Right lung (tissue), 10 donors: ENCODE measurements around the gene DHX15. TPM values are rescaled to one million over a fixed set of nuclear protein-coding genes. Genes with fewer than 3 reads are reported as not detected.

Source experiments
- DNase-seq, 2 donors: peaks; one replicate each; pipeline ENCODE4 v3.0.0-alpha.2; 2013
- long read RNA-seq, 8 donors: transcript quantifications; one replicate each; lab custom pipeline, GENCODE V29; 2026
- polyA plus RNA-seq, 5 donors: library from polyadenylated mRNA; unstranded; fragments of 120-200 nt; gene quantifications; one replicate each; pipeline versions ENCODE4 v1.2.1 to v1.2.3, GENCODE V29; 2013; ENCODE audit warnings: inconsistent platforms in 1 of 5, low replicate concordance in 1 of 5; ENCODE audit not compliant: insufficient read length in 5 of 5, insufficient read depth in 1 of 5

The DHX15 gene
- polyA plus RNA-seq = 100 to 1,000 TPM; 167 to 270 (median 234) TPM
- long read RNA-seq, donor 1, transcript DHX15-201 (14 exons, 2,994 nt) = major isoform, 26 of 136 reads
- long read RNA-seq, donor 1, transcript DHX15-204 (4 exons, 3,028 nt) = minor isoform, 16 of 136 reads
- long read RNA-seq, donor 1, transcript DHX15-209 (2 exons, 1,848 nt) = minor isoform, 18 of 136 reads
- long read RNA-seq, donor 1, transcript DHX15-208 (3 exons, 2,071 nt) = minor isoform, 16 of 136 reads
- long read RNA-seq, donor 1, partial matches to known transcripts = 60 of 136 reads
- long read RNA-seq, donor 1, other reads (novel, unspliced or antisense) = 0 of 136 reads
- long read RNA-seq, donor 2, transcript DHX15-204 (4 exons, 3,028 nt) = minor isoform, 10 of 61 reads
- long read RNA-seq, donor 2, transcript DHX15-201 (14 exons, 2,994 nt) = major isoform, 14 of 61 reads
- long read RNA-seq, donor 2, transcript DHX15-209 (2 exons, 1,848 nt) = minor isoform, 6 of 61 reads
- long read RNA-seq, donor 2, partial matches to known transcripts = 29 of 61 reads
- long read RNA-seq, donor 2, other reads (novel, unspliced or antisense) = 0 of 61 reads
- long read RNA-seq, donor 3, transcript DHX15-204 (4 exons, 3,028 nt) = minor isoform, 8 of 68 reads
- long read RNA-seq, donor 3, transcript DHX15-208 (3 exons, 2,071 nt) = minor isoform, 8 of 68 reads
- long read RNA-seq, donor 3, transcript DHX15-201 (14 exons, 2,994 nt) = major isoform, 27 of 68 reads
- long read RNA-seq, donor 3, partial matches to known transcripts = 22 of 68 reads
- long read RNA-seq, donor 3, other reads (novel, unspliced or antisense) = 0 of 68 reads
- long read RNA-seq, donor 4, transcript DHX15-201 (14 exons, 2,994 nt) = minor isoform, 15 of 108 reads
- long read RNA-seq, donor 4, transcript DHX15-208 (3 exons, 2,071 nt) = minor isoform, 5 of 108 reads
- long read RNA-seq, donor 4, transcript DHX15-209 (2 exons, 1,848 nt) = minor isoform, 7 of 108 reads
- long read RNA-seq, donor 4, transcript DHX15-204 (4 exons, 3,028 nt) = major isoform, 19 of 108 reads
- long read RNA-seq, donor 4, partial matches to known transcripts = 62 of 108 reads
- long read RNA-seq, donor 4, other reads (novel, unspliced or antisense) = 0 of 108 reads
- long read RNA-seq, donor 5, transcript DHX15-201 (14 exons, 2,994 nt) = major isoform, 23 of 123 reads
- long read RNA-seq, donor 5, transcript DHX15-204 (4 exons, 3,028 nt) = minor isoform, 19 of 123 reads
- long read RNA-seq, donor 5, transcript DHX15-209 (2 exons, 1,848 nt) = minor isoform, 8 of 123 reads
- long read RNA-seq, donor 5, partial matches to known transcripts = 69 of 123 reads
- long read RNA-seq, donor 5, other reads (novel, unspliced or antisense) = 0 of 123 reads
- long read RNA-seq, donor 6, transcript DHX15-208 (3 exons, 2,071 nt) = minor isoform, 5 of 111 reads
- long read RNA-seq, donor 6, transcript DHX15-201 (14 exons, 2,994 nt) = major isoform, 23 of 111 reads
- long read RNA-seq, donor 6, transcript DHX15-209 (2 exons, 1,848 nt) = minor isoform, 12 of 111 reads
- long read RNA-seq, donor 6, transcript DHX15-204 (4 exons, 3,028 nt) = minor isoform, 7 of 111 reads
- long read RNA-seq, donor 6, partial matches to known transcripts = 58 of 111 reads
- long read RNA-seq, donor 6, other reads (novel, unspliced or antisense) = 5 of 111 reads
- long read RNA-seq, donor 7, transcript DHX15-201 (14 exons, 2,994 nt) = major isoform, 13 of 51 reads
- long read RNA-seq, donor 7, partial matches to known transcripts = 32 of 51 reads
- long read RNA-seq, donor 7, other reads (novel, unspliced or antisense) = 0 of 51 reads
- long read RNA-seq, donor 8, transcript DHX15-201 (14 exons, 2,994 nt) = major isoform, 8 of 38 reads
- long read RNA-seq, donor 8, transcript DHX15-204 (4 exons, 3,028 nt) = minor isoform, 6 of 38 reads
- long read RNA-seq, donor 8, transcript DHX15-208 (3 exons, 2,071 nt) = minor isoform, 5 of 38 reads
- long read RNA-seq, donor 8, transcript DHX15-209 (2 exons, 1,848 nt) = minor isoform, 5 of 38 reads
- long read RNA-seq, donor 8, partial matches to known transcripts = 14 of 38 reads
- long read RNA-seq, donor 8, other reads (novel, unspliced or antisense) = 0 of 38 reads

GRCh38 chr4:24584211-24584850 lies at the start of gene DHX15:
DHX15 (minus strand) TSS chr4:24584554; CDS start chr4:24584393, 161 bp downstream.
- DNase-seq = peak; percentile 97 to 98

DNA sequence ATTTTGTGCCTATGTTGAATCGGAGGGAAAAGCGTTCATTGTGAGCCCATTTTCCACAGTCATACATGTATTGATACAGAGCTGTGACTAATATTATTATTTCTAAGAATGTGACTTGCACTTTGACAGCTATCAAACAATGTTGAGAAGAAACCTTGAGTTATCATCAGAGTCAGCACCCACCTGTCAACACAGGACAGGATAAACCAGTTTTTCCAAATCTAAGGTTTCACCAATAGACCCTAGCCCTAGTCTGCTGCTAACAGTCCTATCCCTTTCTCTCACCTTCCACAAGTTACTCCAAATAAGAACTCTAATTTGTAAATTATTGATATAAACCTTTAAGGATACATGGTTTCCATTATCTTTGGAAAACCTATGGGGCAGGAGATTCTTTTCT lies 47.7 kb upstream of the DHX15 start:
- DNase-seq = no peak

DNA sequence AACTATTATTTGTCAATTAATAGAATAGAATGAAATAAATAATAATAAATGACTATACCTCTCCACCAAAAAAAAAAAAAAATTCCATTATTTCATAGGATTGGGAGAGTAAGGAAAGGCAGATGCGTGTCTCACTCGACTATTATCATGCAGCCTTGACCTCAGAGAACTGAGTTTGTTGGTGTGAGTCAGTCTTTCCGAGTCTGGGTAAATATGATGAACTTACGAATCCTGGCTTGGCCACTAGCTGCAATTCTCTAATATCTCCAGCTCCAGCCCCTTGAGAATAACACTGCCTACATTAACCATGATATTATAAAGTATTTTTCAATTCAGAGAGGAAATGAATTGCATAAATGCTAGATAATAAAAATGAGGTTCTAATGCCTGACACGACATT lies 46.6 kb upstream of the DHX15 start:
- DNase-seq = no peak

- DNase-seq = no peak
These were observed 40.7 kb upstream of the DHX15 start for GRCh38 chr4:24625091-24625490.

- no peak for DNase-seq
These were observed 40.0 kb upstream of the DHX15 start for GRCh38 chr4:24624381-24624780.

GRCh38 chr4:24622146-24622834 lies 37.9 kb upstream of the DHX15 start:
- peak in 1 of 2 donors; percentile 8 for DNase-seq

DNA sequence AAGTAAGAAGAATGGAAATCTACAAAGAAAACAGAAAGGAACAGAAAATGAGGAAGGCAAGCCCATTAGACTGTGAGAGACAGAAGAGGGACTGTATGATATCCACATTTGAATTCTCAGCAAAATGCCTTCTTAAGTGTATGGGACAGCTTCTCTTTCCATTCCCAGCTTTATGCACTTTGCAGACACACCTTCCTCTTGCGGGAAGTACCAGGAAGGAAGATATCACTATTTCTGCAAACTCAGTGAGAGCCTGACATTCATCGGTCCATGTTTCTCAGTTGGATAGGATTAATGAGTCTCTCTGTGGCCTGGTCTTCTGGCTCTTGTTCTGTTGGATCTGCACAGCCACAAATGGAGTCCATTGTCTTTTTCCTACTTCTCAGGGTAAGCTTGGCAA lies 31.6 kb upstream of the DHX15 start:
- no peak for DNase-seq

GRCh38 chr4:24614881-24615280 lies 30.5 kb upstream of the DHX15 start:
- no peak for DNase-seq

- no peak for DNase-seq
These were observed 29.1 kb upstream of the DHX15 start for GRCh38 chr4:24613502-24613901.

GRCh38 chr4:24611575-24611974 lies 27.2 kb upstream of the DHX15 start:
- no peak for DNase-seq

DNA sequence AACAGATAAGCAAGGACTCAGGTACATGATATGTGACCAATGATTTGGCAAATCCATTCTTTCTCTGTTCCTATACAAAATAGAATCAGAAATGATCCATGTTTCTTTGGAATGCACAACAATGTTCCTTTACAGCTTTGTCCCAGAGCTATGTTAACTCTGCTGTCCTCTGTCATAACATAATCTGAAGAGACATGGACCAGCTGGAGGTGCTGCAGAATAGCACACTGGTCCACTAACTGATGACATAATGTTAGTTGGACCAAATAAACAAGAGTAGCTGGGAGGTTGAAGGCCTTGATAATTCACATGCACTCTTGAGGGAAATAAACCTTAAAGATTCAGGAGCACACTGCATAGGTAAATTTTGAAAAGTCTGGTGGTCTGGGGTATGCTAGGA lies 23.0 kb upstream of the DHX15 start:
- DNase-seq = peak; percentile 59 to 62

GRCh38 chr4:24605216-24605615 lies 20.9 kb upstream of the DHX15 start:
- no peak for DNase-seq

GRCh38 chr4:24604558-24605214 lies 20.3 kb upstream of the DHX15 start:
- DNase-seq = no peak

GRCh38 chr4:24603343-24603742 lies 19.0 kb upstream of the DHX15 start:
- DNase-seq = no peak

DNA sequence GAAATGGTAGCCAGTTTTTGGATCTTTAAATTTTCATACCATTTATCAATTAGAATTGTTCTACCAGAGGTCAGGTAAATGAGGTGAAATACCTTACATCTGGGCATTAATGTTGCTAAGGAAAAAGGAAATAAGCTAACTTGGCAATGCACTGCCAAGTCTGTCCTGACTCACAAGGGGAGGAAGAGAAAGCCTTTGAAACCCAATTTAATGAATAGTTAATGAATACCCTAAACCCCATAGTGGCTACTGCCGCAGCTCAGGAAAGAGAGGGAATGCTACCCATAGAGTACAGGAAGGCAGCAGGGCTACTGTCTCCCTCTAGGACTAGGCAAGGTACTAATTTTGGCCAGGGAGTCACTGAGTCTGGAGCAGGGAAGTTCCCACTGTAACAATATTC lies 16.8 kb upstream of the DHX15 start:
- DNase-seq = no peak

DNA sequence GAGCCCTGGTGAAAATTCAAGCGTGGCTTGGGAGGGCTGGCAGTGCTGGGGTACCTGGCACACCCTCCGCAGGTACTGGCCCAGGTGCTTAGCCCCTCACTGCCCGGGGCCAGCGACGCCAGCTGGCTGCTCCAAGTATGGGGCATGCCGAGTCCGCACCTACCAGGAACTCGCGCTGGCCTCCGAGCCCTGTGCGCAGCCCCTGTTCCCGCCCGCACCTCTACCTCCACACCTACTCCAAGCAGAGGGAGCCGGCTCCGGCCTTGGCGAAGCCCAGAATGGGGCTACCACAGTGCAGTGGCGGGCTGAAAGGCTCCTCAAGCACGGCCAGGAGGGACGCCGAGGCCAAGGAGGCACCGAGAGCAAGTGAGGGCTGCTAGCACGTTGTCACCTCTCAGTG lies 14.9 kb upstream of the DHX15 start:
- DNase-seq = no peak

GRCh38 chr4:24598025-24598424 lies 13.7 kb upstream of the DHX15 start:
- DNase-seq = peak; percentile 44 to 46

GRCh38 chr4:24595659-24596058 lies 11.3 kb upstream of the DHX15 start:
- DNase-seq = no peak
